Kasumi-1 (cell line): ENCODE results near the gene HTT.

Experiments
- DNase-seq, 2 experiments: peaks; one replicate each; lab custom pipeline; 2025; lab: John Stamatoyannopoulos, UW

The HTT gene

GRCh38 chr4:3290476-3290875 lies 216.0 kb downstream of the HTT start:
- DNase-seq = no peak

- no peak for DNase-seq
Measured at GRCh38 chr4:3290889-3291321, 216.4 kb downstream of the HTT start.

GRCh38 chr4:3291411-3291968 lies 217.0 kb downstream of the HTT start:
- no peak for DNase-seq

GRCh38 chr4:3291969-3292570 lies 217.6 kb downstream of the HTT start:
- peak; percentile 21 to 28 for DNase-seq

GRCh38 chr4:3292571-3293400 lies 218.3 kb downstream of the HTT start, which contains the start of gene RGS12:
TSS of gene RGS12 (plus strand) at chr4:3293021. CDS start at chr4:3316171, 23,150 bp downstream.
- peak; percentile 90 to 91 for DNase-seq
